Measurements from ENCODE around the gene GLIS1. TPM values are rescaled to one million over a fixed set of nuclear protein-coding genes. Genes with fewer than 3 reads are reported as not detected.

The GLIS1 gene
- polyA plus RNA-seq, 1 experiment, result 1.9 TPM

- H3K4me3 ChIP-seq (ENCODE audit: low read depth, low read length), result no peak overlapping the region
- ChIA-PET POLR2A (interaction anchor here (0.7 kb wide), 1 partner anchor 15 kb away, joined by 3 read pairs; no protein-coding TSS in a partner anchor), CTCF (interaction anchor here (1.2 to 1.5 kb wide), 2 partner anchors 8 to 56 kb away, joined by 3 to 8 read pairs; no protein-coding TSS in a partner anchor)
- no peaks in the 10 kb centered on the region for H3K36me3 ChIP-seq (ENCODE audit: control insufficient read depth, insufficient read depth, low read length)
- no peak for TF ChIP-seq CTCF (IDR thresholded peaks at IDR 0.05; ENCODE audit: insufficient read depth, low read depth, low read length)
- DNase-seq (ENCODE audit: low read depth), result no peak
- no peaks in the 10 kb centered on the region for H3K27me3 ChIP-seq (ENCODE audit: control insufficient read depth, insufficient read depth, low read length)
Observed at GRCh38 chr1:53541263-53541625, 197.7 kb downstream of the GLIS1 start.

- H3K36me3 ChIP-seq (ENCODE audit: control insufficient read depth, insufficient read depth, low read length), result no peaks in the 10 kb centered on the region
- no peak overlapping the region for H3K4me3 ChIP-seq (ENCODE audit: low read depth, low read length)
- CTCF ChIA-PET, result interaction anchor here (1.2 to 1.5 kb wide), 2 partner anchors 8 to 55 kb away, joined by 3 to 8 read pairs; no protein-coding TSS in a partner anchor
- DNase-seq (ENCODE audit: low read depth), result no peak
- POLR2A ChIA-PET, result no interaction called here
- TF ChIP-seq CTCF (IDR thresholded peaks at IDR 0.05; ENCODE audit: insufficient read depth, low read depth, low read length), result no peak
- H3K27me3 ChIP-seq (ENCODE audit: control insufficient read depth, insufficient read depth, low read length), result no peaks in the 10 kb centered on the region
Observed at GRCh38 chr1:53540604-53541262, 198.2 kb downstream of the GLIS1 start.

- no peaks in the 10 kb centered on the region for H3K27me3 ChIP-seq (ENCODE audit: control insufficient read depth, insufficient read depth, low read length)
- no peak for DNase-seq (ENCODE audit: low read depth)
- TF ChIP-seq CTCF (IDR thresholded peaks at IDR 0.05; ENCODE audit: insufficient read depth, low read depth, low read length), result no peak
- no peak overlapping the region for H3K4me3 ChIP-seq (ENCODE audit: low read depth, low read length)
- CTCF ChIA-PET, result no interaction called here
- POLR2A ChIA-PET, result no interaction called here
- no peaks in the 10 kb centered on the region for H3K36me3 ChIP-seq (ENCODE audit: control insufficient read depth, insufficient read depth, low read length)
Observed at GRCh38 chr1:53539711-53540603, 199.0 kb downstream of the GLIS1 start.

- ChIA-PET POLR2A (no interaction called here), CTCF (no interaction called here)
- no peak overlapping the region for H3K4me3 ChIP-seq (ENCODE audit: low read depth, low read length)
- H3K27me3 ChIP-seq (ENCODE audit: control insufficient read depth, insufficient read depth, low read length), result no peaks in the 10 kb centered on the region
- no peak for DNase-seq (ENCODE audit: low read depth)
- no peak for TF ChIP-seq CTCF (IDR thresholded peaks at IDR 0.05; ENCODE audit: insufficient read depth, low read depth, low read length)
- H3K36me3 ChIP-seq (ENCODE audit: control insufficient read depth, insufficient read depth, low read length), result no peaks in the 10 kb centered on the region
Observed at GRCh38 chr1:53539226-53539625, 199.7 kb downstream of the GLIS1 start.

- no peak for DNase-seq (ENCODE audit: low read depth)
- no peaks in the 10 kb centered on the region for H3K36me3 ChIP-seq (ENCODE audit: control insufficient read depth, insufficient read depth, low read length)
- H3K4me3 ChIP-seq (ENCODE audit: low read depth, low read length), result no peak overlapping the region
- H3K27me3 ChIP-seq (ENCODE audit: control insufficient read depth, insufficient read depth, low read length), result no peaks in the 10 kb centered on the region
- ChIA-PET CTCF (interaction anchor here (0.5 kb wide), 1 partner anchor 206 kb away, joined by 3 read pairs; no protein-coding TSS in a partner anchor), POLR2A (no interaction called here)
- TF ChIP-seq CTCF (IDR thresholded peaks at IDR 0.05; ENCODE audit: insufficient read depth, low read depth, low read length), result no peak
Observed at GRCh38 chr1:53536606-53537005, 202.4 kb downstream of the GLIS1 start.

Measured in BJ (cell line).